SK-N-SH (cell line): ENCODE data around the gene USE1. TPM values are rescaled to one million over a fixed set of nuclear protein-coding genes. Genes with fewer than 3 reads are reported as not detected.

Experiments
- CTCF ChIA-PET: fragments of 300-600, 350-600 bp; formaldehyde crosslinking; extraction: SDS; loops from one replicate; lab custom pipeline; 2021; lab: Yijun Ruan, JAX
- POLR2A ChIA-PET: fragments of 350-600 bp; sonication (Branson Sonifier 250); formaldehyde crosslinking; extraction: SDS; loops from one replicate; lab custom pipeline; 2020; ENCODE audit warnings: antibody characterized with exemption, inconsistent platforms; lab: Yijun Ruan, JAX
- DNase-seq: peaks from one replicate; pipeline ENCODE4 v3.0.0; 2012
- H2AFZ ChIP-seq: fragments of 200-600 bp; sonication (generic); 2 replicates; pipeline ENCODE4 v1.8.1; 2016; ENCODE audit warnings: antibody characterized with exemption, mild to moderate bottlenecking, low read depth
- H3F3A ChIP-seq: fragments of 200-600 bp; sonication (generic); replicated peaks from 2 replicates; pipeline ENCODE3; 2016; ENCODE audit warnings: antibody characterized with exemption, mild to moderate bottlenecking; ENCODE audit not compliant: insufficient read depth
- H3K27ac ChIP-seq, 2 experiments: fragments of 200-500 bp in 1 of 2; fragments of 200-600 bp in 1 of 2; sonication (Bioruptor generic) in 1 of 2; sonication (generic), shearing (Covaris generic) in 1 of 2; 2 replicates each; pipeline versions ENCODE4 v1.5.1 to v1.6.1; 2014 to 2016; ENCODE audit warnings: low read depth in 2 of 2, inconsistent platforms in 1 of 2, low read length in 1 of 2, mild to moderate bottlenecking in 1 of 2, mixed read lengths in 1 of 2
- H3K27me3 ChIP-seq: fragments of 200-600 bp; sonication (generic), shearing (Covaris generic); 2 replicates; pipeline ENCODE4 v1.6.1; 2016; ENCODE audit warnings: mixed run types; ENCODE audit not compliant: insufficient read depth
- H3K36me3 ChIP-seq, 2 experiments: fragments of 200-500 bp in 1 of 2; fragments of 200-600 bp in 1 of 2; sonication (Bioruptor generic) in 1 of 2; sonication (generic) in 1 of 2; replicated peaks in 1 of 2; 2 replicates each; pipeline versions ENCODE3 to v1.5.1; 2014 to 2016; ENCODE audit warnings: low read length in 1 of 2, mild to moderate bottlenecking in 1 of 2; ENCODE audit not compliant: insufficient read depth in 2 of 2, control insufficient read depth in 1 of 2
- H3K4me1 ChIP-seq, 2 experiments: fragments of 200-500 bp in 1 of 2; fragments of 200-600 bp in 1 of 2; sonication (Bioruptor generic) in 1 of 2; sonication (generic), shearing (Covaris generic) in 1 of 2; 2 replicates each; pipeline versions ENCODE4 v1.5.1 to v1.6.1; 2014 to 2016; ENCODE audit warnings: low read depth in 1 of 2, low read length in 1 of 2, mixed run types in 1 of 2; ENCODE audit not compliant: insufficient read depth in 2 of 2, control insufficient read depth in 1 of 2
- H3K4me2 ChIP-seq: fragments of 200-600 bp; sonication (generic), shearing (Covaris generic); 2 replicates; pipeline ENCODE4 v1.6.1; 2017; ENCODE audit warnings: mixed run types
- H3K4me3 ChIP-seq, 2 experiments: fragments of 200-500 bp in 1 of 2; fragments of 200-600 bp in 1 of 2; sonication (Bioruptor generic) in 1 of 2; sonication (generic), shearing (Covaris generic) in 1 of 2; 2 replicates each; pipeline versions ENCODE4 v1.5.1 to v1.8.1; 2014 to 2016; ENCODE audit warnings: low read depth in 2 of 2, inconsistent platforms in 1 of 2, low read length in 1 of 2, mild to moderate bottlenecking in 1 of 2, mixed read lengths in 1 of 2, moderate library complexity in 1 of 2
- H3K79me2 ChIP-seq: fragments of 200-600 bp; sonication (generic); 2 replicates; pipeline ENCODE4 v1.8.1; 2017; ENCODE audit warnings: mild to moderate bottlenecking; ENCODE audit not compliant: insufficient read depth
- H3K9ac ChIP-seq: fragments of 200-600 bp; sonication (generic); 2 replicates; pipeline ENCODE4 v1.6.1; 2017; ENCODE audit warnings: mixed run types
- H3K9me2 ChIP-seq: fragments of 200-600 bp; sonication (generic); 2 replicates; pipeline ENCODE4 v1.6.1; 2017; ENCODE audit warnings: mixed run types
- H3K9me3 ChIP-seq: fragments of 200-600 bp; sonication (generic); 2 replicates; pipeline ENCODE4 v1.6.1; 2017; ENCODE audit warnings: mixed run types, mild to moderate bottlenecking, moderate library complexity
- H4K20me1 ChIP-seq: fragments of 200-600 bp; sonication (generic); 2 replicates; pipeline ENCODE4 v1.6.1; 2017; ENCODE audit warnings: mild to moderate bottlenecking, mixed run types; ENCODE audit not compliant: insufficient read depth
- CHD2 ChIP-seq: fragments of 150-350 bp; IDR thresholded peaks from 2 replicates; pipeline ENCODE4 v1.6.1; 2018; ENCODE audit warnings: low read length; ENCODE audit not compliant: partially characterized antibody
- EP300 ChIP-seq, 2 experiments: IDR thresholded peaks; 2 replicates each; pipeline versions ENCODE4 v1.4.0 to v1.6.1; 2012; ENCODE audit warnings: borderline replicate concordance in 1 of 2, low read depth in 1 of 2, low read length in 1 of 2
- EZH2phosphoT487 ChIP-seq: fragments of 200-600 bp; sonication (generic); IDR thresholded peaks from 2 replicates; pipeline ENCODE4 v1.6.1; 2017; ENCODE audit warnings: low read depth, mixed run types, mild to moderate bottlenecking, antibody characterized with exemption, moderate library complexity, borderline replicate concordance
- FOXJ3 ChIP-seq: sonication (generic); formaldehyde crosslinking; IDR thresholded peaks from 2 replicates; pipeline ENCODE4 v1.5.1; 2020; ENCODE audit warnings: mild to moderate bottlenecking, missing genetic modification reagents
- GABPA ChIP-seq: IDR thresholded peaks from 2 replicates; pipeline ENCODE4 v1.4.0; 2012; ENCODE audit warnings: low read depth, mild to moderate bottlenecking
- GATA2 ChIP-seq: sonication (generic); formaldehyde crosslinking; IDR thresholded peaks from 2 replicates; pipeline ENCODE4 v1.5.0; 2020; ENCODE audit warnings: mild to moderate bottlenecking, missing genetic modification reagents
- MXI1 ChIP-seq: IDR thresholded peaks from 2 replicates; pipeline ENCODE4 v1.6.1; 2012; ENCODE audit warnings: mild to moderate bottlenecking, low read depth, low read length, improper control_type of control experiment
- RAD21 ChIP-seq: IDR thresholded peaks from 2 replicates; pipeline ENCODE4 v1.6.1; 2012; ENCODE audit warnings: mild to moderate bottlenecking, low read length
- RXRA ChIP-seq: IDR thresholded peaks from 2 replicates; pipeline ENCODE4 v1.4.0; 2012; ENCODE audit warnings: low read depth, mild to moderate bottlenecking, borderline replicate concordance
- TAF1 ChIP-seq: IDR thresholded peaks from 2 replicates; pipeline ENCODE4 v1.6.1; 2012; ENCODE audit warnings: low read depth, mild to moderate bottlenecking, low read length, moderate library complexity, borderline replicate concordance
- TEAD4 ChIP-seq: IDR thresholded peaks from 2 replicates; pipeline ENCODE4 v1.4.0; 2012; ENCODE audit warnings: mild to moderate bottlenecking, borderline replicate concordance; ENCODE audit not compliant: insufficient read depth
- YY1 ChIP-seq: IDR thresholded peaks from 2 replicates; pipeline ENCODE4 v1.4.0; 2012; ENCODE audit warnings: low read depth, mild to moderate bottlenecking
- WGBS: methylation state at CpG from one replicate; pipeline ENCODE4 v1.1.6; 2017; ENCODE audit warnings: low lambda C conversion rate; 5-methylcytosine and 5-hydroxymethylcytosine counted together
- polyA plus RNA-seq, 3 experiments: library from polyadenylated mRNA; depleted of rRNA; stranded (reverse); fragments of >200 nt; gene quantifications; 2 replicates each; pipeline ENCODE4 v1.2.3, GENCODE V29; 2012
- TF ChIP-seq, protein P1 (sequence below): IDR thresholded peaks from 2 replicates; pipeline ENCODE4 v1.4.0; 2012; ENCODE audit warnings: low read depth
- TF ChIP-seq, protein P2 (sequence below): IDR thresholded peaks from 2 replicates; pipeline ENCODE4; 2012
- TF ChIP-seq, protein P3 (sequence below): fragments of 200-600 bp; sonication (generic); IDR thresholded peaks from 2 replicates; pipeline ENCODE4 v1.6.1; 2017; ENCODE audit warnings: antibody characterized with exemption, mild to moderate bottlenecking, moderate library complexity
- TF ChIP-seq, protein P4 (sequence below): IDR thresholded peaks from 2 replicates; pipeline ENCODE4 v1.4.0; 2012; ENCODE audit warnings: low read depth, borderline replicate concordance

The USE1 gene
- polyA plus RNA-seq, 1 of the 3 experiments (the other 2 are of a cell fraction) = 81.8 TPM

DNA sequence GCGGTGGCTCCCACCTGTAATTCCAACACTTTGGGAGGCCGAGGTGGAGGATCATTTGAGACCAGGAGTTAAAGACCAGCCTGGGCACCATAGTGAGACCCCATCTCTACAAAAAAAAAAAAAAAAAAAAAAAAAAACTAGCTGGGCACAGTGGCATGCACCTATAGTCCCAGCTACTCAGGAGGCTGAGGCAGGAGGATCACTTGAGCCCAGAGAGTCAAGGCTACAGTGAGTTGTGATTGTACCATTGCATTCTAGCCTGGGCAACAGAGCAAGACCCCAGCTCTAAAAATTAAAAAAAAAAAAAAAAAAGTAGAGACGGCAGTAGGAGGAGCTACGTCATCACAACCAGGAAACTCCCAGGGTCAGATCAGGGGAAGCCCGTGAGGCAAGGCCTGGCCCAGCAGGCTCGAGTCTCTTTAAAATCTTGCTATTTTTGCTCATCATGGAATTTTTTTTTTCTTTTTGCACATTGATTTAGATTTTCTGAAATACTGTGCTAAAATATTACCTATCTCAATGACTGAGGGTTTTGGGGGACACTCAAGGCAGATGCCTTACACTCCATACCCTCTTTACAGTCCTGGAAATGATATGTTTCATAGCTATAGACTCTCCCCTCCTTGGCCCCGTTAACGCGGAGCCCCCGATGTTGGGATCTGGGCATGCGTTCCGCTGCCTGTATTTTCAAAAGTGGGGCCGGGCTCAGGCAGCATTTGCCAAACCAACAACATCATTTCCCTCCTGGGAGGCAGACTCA lies 44.4 kb upstream of the USE1 start (continued):
- TF ChIP-seq, protein P1, sequence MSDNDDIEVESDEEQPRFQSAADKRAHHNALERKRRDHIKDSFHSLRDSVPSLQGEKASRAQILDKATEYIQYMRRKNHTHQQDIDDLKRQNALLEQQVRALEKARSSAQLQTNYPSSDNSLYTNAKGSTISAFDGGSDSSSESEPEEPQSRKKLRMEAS = no peak
- TF ChIP-seq MXI1 = no peak

DNA sequence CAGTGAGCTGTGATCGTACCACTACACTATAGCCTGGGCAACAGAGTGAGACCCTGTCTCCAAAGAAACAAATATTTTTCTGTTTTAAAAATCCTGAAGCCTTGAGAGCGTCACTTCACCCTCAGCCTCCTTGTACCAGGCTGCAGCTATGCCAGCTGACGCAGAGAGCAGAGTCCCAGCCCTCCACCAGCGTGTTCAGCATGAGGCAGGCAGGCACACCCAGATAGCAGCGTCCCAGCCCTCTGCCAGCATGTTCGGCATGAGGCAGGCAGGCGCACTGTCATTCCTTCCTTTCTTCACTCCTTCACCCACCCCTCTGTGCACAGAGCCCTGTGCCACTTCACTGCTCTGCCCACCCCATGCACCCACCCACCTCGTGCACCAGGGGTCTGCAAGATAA lies 43.3 kb upstream of the USE1 start:
- Histone ChIP-seq H3K4me2 (no peak overlapping the region), H3K36me3 (peaks cover 20 to 67% of the 10 kb centered on the region in 2 experiments), H3K9me2 (no peaks in the 10 kb centered on the region), H3K27ac (no peak overlapping the region), H3K27me3 (no peaks in the 10 kb centered on the region), H3K4me1 (no peaks in the 10 kb centered on the region)
- DNase-seq = no peak
- CTCF ChIA-PET = no interaction called here
- WGBS = 94% methylated on average over 8 of the region's 8 CpGs
- POLR2A ChIA-PET = no interaction called here
- TF ChIP-seq YY1 (no peak), RAD21 (no peak), GATA2 (CRISPR knock-in tag) (no peak), EP300 (IDR thresholded peaks at IDR 0.05; ENCODE audit: borderline replicate concordance in 1 of 2, low read depth in 1 of 2, low read length in 1 of 2) (no peak), GABPA (no peak)
- TF ChIP-seq, protein P1 = no peak
- TF ChIP-seq, protein P2, sequence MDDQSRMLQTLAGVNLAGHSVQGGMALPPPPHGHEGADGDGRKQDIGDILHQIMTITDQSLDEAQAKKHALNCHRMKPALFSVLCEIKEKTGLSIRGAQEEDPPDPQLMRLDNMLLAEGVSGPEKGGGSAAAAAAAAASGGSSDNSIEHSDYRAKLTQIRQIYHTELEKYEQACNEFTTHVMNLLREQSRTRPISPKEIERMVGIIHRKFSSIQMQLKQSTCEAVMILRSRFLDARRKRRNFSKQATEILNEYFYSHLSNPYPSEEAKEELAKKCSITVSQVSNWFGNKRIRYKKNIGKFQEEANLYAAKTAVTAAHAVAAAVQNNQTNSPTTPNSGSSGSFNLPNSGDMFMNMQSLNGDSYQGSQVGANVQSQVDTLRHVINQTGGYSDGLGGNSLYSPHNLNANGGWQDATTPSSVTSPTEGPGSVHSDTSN = no peak
- TF ChIP-seq, all 33 proteins: peak for 0
- Histone ChIP-seq H2AFZ (no peak overlapping the region), H3F3A (peaks cover 9% of the 10 kb centered on the region), H3K79me2 (peaks cover 2% of the 10 kb centered on the region; the same call in 1 of the 2 replicates), H3K9ac (no peak overlapping the region), H3K4me3 (no peak overlapping the region), H4K20me1 (no peaks in the 10 kb centered on the region), H3K9me3 (no peaks in the 10 kb centered on the region)

DNA sequence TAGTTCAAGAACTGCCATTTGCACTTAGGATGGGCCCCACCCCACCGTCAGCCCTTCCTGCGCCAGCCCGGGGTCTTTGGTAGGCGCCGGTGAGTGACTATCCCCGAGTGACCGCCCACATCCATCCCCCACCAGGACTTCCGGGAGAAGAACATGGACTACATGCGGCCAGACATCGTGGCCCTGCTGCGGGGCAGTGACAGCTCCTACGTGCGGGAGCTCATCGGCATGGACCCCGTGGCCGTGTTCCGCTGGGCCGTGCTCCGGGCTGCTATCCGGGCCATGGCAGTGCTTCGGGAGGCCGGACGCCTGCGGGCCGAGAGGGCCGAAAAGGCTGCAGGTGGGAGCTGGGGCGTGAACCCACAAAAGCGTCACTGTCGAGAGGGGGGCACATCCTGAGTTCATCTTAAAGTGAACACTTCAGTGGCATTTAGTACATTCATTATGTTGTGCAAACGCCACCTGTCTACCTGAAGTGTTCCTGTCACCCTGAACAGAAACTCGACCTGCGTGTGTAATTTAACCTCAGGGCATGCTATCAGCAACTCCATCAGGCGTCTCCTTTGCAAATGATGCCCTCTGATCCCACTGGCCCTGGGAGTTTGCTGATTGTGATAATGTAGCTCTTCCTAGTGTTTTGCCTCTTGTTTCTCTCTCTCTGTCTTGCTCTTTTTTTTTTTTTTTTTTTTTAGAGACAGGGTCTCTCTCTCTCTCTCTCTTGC lies 42.4 kb upstream of the USE1 start:
- H3K4me3 ChIP-seq = no peak overlapping the region
- ChIA-PET CTCF (interaction anchor here (1.1 kb wide), 1 partner anchor 109 kb away, joined by 3 read pairs; no protein-coding TSS in a partner anchor), POLR2A (no interaction called here)
- H3K9ac ChIP-seq = no peak overlapping the region
- H3K4me1 ChIP-seq = no peaks in the 10 kb centered on the region
- peaks cover 21 to 57% of the 10 kb centered on the region in 2 experiments for H3K36me3 ChIP-seq
- 84% methylated on average over 13 of the region's 33 CpGs for WGBS
- H3K9me2 ChIP-seq = no peaks in the 10 kb centered on the region
- no peaks in the 10 kb centered on the region for H4K20me1 ChIP-seq
- peaks cover 9% of the 10 kb centered on the region for H3F3A ChIP-seq
- no peaks in the 10 kb centered on the region for H3K27me3 ChIP-seq
- peaks cover 2% of the 10 kb centered on the region; the same call in 1 of the 2 replicates for H3K79me2 ChIP-seq
- no peaks in the 10 kb centered on the region for H3K9me3 ChIP-seq
- H3K27ac ChIP-seq = no peak overlapping the region
- DNase-seq = no peak
- no peak overlapping the region for H2AFZ ChIP-seq
- H3K4me2 ChIP-seq = no peak overlapping the region
- TF ChIP-seq, protein P3, sequence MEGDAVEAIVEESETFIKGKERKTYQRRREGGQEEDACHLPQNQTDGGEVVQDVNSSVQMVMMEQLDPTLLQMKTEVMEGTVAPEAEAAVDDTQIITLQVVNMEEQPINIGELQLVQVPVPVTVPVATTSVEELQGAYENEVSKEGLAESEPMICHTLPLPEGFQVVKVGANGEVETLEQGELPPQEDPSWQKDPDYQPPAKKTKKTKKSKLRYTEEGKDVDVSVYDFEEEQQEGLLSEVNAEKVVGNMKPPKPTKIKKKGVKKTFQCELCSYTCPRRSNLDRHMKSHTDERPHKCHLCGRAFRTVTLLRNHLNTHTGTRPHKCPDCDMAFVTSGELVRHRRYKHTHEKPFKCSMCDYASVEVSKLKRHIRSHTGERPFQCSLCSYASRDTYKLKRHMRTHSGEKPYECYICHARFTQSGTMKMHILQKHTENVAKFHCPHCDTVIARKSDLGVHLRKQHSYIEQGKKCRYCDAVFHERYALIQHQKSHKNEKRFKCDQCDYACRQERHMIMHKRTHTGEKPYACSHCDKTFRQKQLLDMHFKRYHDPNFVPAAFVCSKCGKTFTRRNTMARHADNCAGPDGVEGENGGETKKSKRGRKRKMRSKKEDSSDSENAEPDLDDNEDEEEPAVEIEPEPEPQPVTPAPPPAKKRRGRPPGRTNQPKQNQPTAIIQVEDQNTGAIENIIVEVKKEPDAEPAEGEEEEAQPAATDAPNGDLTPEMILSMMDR = no peak
- no peak for TF ChIP-seq RXRA
- no peak for TF ChIP-seq CHD2
- TF ChIP-seq TEAD4 = no peak
- TF ChIP-seq, protein P4, sequence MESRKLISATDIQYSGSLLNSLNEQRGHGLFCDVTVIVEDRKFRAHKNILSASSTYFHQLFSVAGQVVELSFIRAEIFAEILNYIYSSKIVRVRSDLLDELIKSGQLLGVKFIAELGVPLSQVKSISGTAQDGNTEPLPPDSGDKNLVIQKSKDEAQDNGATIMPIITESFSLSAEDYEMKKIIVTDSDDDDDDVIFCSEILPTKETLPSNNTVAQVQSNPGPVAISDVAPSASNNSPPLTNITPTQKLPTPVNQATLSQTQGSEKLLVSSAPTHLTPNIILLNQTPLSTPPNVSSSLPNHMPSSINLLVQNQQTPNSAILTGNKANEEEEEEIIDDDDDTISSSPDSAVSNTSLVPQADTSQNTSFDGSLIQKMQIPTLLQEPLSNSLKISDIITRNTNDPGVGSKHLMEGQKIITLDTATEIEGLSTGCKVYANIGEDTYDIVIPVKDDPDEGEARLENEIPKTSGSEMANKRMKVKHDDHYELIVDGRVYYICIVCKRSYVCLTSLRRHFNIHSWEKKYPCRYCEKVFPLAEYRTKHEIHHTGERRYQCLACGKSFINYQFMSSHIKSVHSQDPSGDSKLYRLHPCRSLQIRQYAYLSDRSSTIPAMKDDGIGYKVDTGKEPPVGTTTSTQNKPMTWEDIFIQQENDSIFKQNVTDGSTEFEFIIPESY = no peak
- no peak for TF ChIP-seq EP300 (IDR thresholded peaks at IDR 0.05; ENCODE audit: borderline replicate concordance in 1 of 2, low read depth in 1 of 2, low read length in 1 of 2)
- TF ChIP-seq EZH2phosphoT487 = no peak
- no peak for TF ChIP-seq FOXJ3 (CRISPR knock-in tag)
- no peak for TF ChIP-seq TAF1
